Measurements from ENCODE around the gene SIN3B. TPM values are rescaled to one million over a fixed set of nuclear protein-coding genes. Genes with fewer than 3 reads are reported as not detected.

SIN3B gene
- total and polyA plus RNA-seq, 2 of the 13 experiments (the other 11 are each of a cell fraction or from before 2014, with no cell fraction given): 12.9 to 25.7 TPM

DNA sequence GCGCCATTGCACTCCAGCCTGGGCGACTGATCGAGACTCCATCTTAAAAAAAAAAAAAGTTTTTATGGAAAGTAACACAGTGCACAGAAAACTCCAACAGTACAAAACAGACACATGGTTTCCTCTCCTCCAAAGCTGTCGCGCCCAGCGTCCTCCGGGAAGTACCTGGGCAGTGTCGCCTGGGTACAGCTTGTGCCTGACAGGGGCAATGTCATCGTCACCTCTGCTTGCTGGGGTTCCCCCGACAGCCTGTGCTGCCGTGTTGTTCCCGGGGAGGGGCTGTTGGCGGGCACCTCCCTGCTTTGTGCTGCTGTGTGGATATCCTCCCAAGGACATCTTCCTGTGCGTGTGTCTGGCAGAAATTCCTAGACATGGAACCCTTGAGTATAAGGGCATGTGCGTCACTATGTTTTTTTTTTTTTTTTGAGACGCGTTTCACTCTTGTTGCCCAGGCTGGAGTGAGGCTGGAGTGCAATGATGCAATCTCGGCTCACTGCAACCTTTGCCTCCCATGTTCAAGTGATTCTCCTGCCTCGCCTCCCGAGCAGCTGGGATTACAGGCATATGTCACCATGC, 57.2 kb downstream of the SIN3B start (continued):
- TF ChIP-seq NFAT5 (CRISPR knock-in tag; IDR thresholded peaks at IDR 0.05) (no peak), ATF7 (IDR thresholded peaks at IDR 0.05) (peak; percentile 64; the same call in 1 of the 2 replicates), ATF7 (CRISPR knock-in tag; IDR thresholded peaks at IDR 0.05) (peak; percentile 40; the same call in 1 of the 2 replicates), SAFB2 (CRISPR knock-in tag; IDR thresholded peaks at IDR 0.05; ENCODE audit: borderline replicate concordance, low read depth) (no peak), ZNF430 (CRISPR knock-in tag; IDR thresholded peaks at IDR 0.05) (no peak), ZKSCAN5 (CRISPR knock-in tag; IDR thresholded peaks at IDR 0.05) (no peak), ZNF768 (CRISPR knock-in tag; IDR thresholded peaks at IDR 0.05) (no peak), RFXAP (CRISPR knock-in tag; IDR thresholded peaks at IDR 0.05; ENCODE audit: borderline replicate concordance) (0 out of 2 replicates have a peak, but pooled peaks have one; percentile 37), MEIS2 (CRISPR knock-in tag; IDR thresholded peaks at IDR 0.05) (no peak), FOXC1 (CRISPR knock-in tag; IDR thresholded peaks at IDR 0.05; ENCODE audit: borderline replicate concordance) (no peak; the same call in 1 of the 2 replicates), KMT2B (CRISPR knock-in tag; IDR thresholded peaks at IDR 0.05) (no peak), GFI1 (CRISPR knock-in tag; IDR thresholded peaks at IDR 0.05; ENCODE audit: borderline replicate concordance) (0 out of 2 replicates have a peak, but pooled peaks have one; percentile 40)
- TF ChIP-seq, protein P1, sequence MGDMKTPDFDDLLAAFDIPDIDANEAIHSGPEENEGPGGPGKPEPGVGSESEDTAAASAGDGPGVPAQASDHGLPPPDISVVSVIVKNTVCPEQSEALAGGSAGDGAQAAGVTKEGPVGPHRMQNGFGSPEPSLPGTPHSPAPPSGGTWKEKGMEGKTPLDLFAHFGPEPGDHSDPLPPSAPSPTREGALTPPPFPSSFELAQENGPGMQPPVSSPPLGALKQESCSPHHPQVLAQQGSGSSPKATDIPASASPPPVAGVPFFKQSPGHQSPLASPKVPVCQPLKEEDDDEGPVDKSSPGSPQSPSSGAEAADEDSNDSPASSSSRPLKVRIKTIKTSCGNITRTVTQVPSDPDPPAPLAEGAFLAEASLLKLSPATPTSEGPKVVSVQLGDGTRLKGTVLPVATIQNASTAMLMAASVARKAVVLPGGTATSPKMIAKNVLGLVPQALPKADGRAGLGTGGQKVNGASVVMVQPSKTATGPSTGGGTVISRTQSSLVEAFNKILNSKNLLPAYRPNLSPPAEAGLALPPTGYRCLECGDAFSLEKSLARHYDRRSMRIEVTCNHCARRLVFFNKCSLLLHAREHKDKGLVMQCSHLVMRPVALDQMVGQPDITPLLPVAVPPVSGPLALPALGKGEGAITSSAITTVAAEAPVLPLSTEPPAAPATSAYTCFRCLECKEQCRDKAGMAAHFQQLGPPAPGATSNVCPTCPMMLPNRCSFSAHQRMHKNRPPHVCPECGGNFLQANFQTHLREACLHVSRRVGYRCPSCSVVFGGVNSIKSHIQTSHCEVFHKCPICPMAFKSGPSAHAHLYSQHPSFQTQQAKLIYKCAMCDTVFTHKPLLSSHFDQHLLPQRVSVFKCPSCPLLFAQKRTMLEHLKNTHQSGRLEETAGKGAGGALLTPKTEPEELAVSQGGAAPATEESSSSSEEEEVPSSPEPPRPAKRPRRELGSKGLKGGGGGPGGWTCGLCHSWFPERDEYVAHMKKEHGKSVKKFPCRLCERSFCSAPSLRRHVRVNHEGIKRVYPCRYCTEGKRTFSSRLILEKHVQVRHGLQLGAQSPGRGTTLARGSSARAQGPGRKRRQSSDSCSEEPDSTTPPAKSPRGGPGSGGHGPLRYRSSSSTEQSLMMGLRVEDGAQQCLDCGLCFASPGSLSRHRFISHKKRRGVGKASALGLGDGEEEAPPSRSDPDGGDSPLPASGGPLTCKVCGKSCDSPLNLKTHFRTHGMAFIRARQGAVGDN (CRISPR knock-in tag; IDR thresholded peaks at IDR 0.05): peak; percentile 56
